ENCODE results near the gene CCDC112. TPM values are rescaled to one million over a fixed set of nuclear protein-coding genes. Genes with fewer than 3 reads are reported as not detected.

CCDC112 gene
- total and polyA plus RNA-seq, 2 of the 13 experiments (the other 11 are each of a cell fraction or from before 2014, with no cell fraction given), result 1.1 to 2.8 TPM

DNA sequence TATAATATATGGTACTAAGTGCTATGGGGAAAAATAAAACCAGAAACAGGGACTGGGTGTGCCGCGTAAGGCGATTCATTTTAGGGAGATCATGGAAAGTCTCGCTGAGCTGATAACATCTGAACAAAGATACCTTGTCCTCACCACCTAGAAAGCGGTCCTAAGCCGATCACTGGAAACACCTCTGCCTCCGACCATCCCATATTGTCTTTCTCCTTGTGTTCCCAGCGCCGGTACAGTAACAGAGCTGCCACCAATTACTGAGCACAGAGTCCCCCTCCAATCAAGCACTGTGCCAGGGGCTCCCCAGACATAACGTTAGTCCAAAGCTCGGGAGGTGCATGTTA is 704 bp downstream of the CCDC112 start:
- Histone ChIP-seq H3K27ac (ENCODE audit: extremely low read length, insufficient read depth, low read length) (no peak overlapping the region), H2AFZ (ENCODE audit: low read length) (peak overlapping the region; percentile 86), H3K4me1 (ENCODE audit: insufficient read depth, low read length) (peaks cover 14% of the 10 kb centered on the region), H3K36me3 (replicated peaks in 1 of 2; ENCODE audit: control insufficient read depth in 1 of 2, insufficient read depth in 2 of 2, low read length in 2 of 2) (no peaks in the 10 kb centered on the region), H3K9ac (ENCODE audit: insufficient read depth, low read depth, low read length) (peak overlapping the region; percentile 73), H3K79me2 (ENCODE audit: insufficient read depth, low read length) (no peaks in the 10 kb centered on the region), H4K20me1 (ENCODE audit: insufficient read depth, low read length) (0 out of 2 replicates have a peak, but pooled peaks cover 3% of the 10 kb centered on the region), H3K27me3 (ENCODE audit: control insufficient read depth in 1 of 2, insufficient read depth in 2 of 2, low read length in 2 of 2) (no peaks in the 10 kb centered on the region), H3K4me2 (ENCODE audit: low read depth, low read length) (peak overlapping the region; percentile 99), H3K9me3 (ENCODE audit: low read length) (no peaks in the 10 kb centered on the region), H3K4me3 (replicated peaks in 1 of 3; ENCODE audit: insufficient read depth in 1 of 3, low read depth in 2 of 3, low read length in 3 of 3) (peak overlapping the region; percentile 59 to 82 (median 77))
- ChIA-PET CTCF (ENCODE audit: low intra/inter-chr PET ratio, low total read pairs) (no interaction called here), POLR2A (interaction anchor here (1.0 to 1.9 kb wide), 3 partner anchors 34 to 330 kb away, joined by 3 to 8 read pairs (median 7); partner anchors contain the start of genes FEM1C, PGGT1B and TMED7)
- in situ Hi-C loops (cut with HindIII; ENCODE audit: extremely low pct_ligation_motif_present, low pct_unique_long_range_greater_than_20kb) (no loop called here), intact Hi-C loops (cut with micrococcal nuclease; ENCODE audit: unreplicated experiment) (loop anchor here (2.0 to 10.0 kb wide), 2 partner anchors 33 to 539 kb away; partner anchors contain the start of gene PGGT1B)
- ATAC-seq (peak; percentile 60), FAIRE-seq (no peak), DNase-seq (ENCODE audit: low spot score) (no peak)
- BruUV-seq (replicated peaks), result TSS peak; percentile 49
- TF ChIP-seq POGZ (CRISPR knock-in tag; IDR thresholded peaks at IDR 0.05) (no peak), PHF21A (CRISPR knock-in tag; IDR thresholded peaks at IDR 0.05) (no peak), THYN1 (CRISPR knock-in tag; IDR thresholded peaks at IDR 0.05; ENCODE audit: borderline replicate concordance, low read depth) (no peak), ZNF253 (CRISPR knock-in tag; IDR thresholded peaks at IDR 0.05; ENCODE audit: borderline replicate concordance) (no peak)
- TF ChIP-seq, protein P1, sequence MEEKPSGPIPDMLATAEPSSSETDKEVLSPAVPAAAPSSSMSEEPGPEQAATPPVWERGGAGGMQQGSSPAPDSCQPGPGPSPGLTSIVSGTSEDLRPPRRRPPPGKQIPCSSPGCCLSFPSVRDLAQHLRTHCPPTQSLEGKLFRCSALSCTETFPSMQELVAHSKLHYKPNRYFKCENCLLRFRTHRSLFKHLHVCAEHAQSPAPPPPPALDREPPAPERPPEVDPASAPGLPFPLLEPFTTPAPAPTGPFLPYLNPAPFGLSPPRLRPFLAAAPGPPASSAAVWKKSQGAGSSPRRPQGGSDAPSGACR (CRISPR knock-in tag; IDR thresholded peaks at IDR 0.05), result 0 out of 2 replicates have a peak, but pooled peaks have one; percentile 14
- WGBS (ENCODE audit: low lambda C conversion rate), result 20% methylated on average over 11 of the region's 11 CpGs

DNA sequence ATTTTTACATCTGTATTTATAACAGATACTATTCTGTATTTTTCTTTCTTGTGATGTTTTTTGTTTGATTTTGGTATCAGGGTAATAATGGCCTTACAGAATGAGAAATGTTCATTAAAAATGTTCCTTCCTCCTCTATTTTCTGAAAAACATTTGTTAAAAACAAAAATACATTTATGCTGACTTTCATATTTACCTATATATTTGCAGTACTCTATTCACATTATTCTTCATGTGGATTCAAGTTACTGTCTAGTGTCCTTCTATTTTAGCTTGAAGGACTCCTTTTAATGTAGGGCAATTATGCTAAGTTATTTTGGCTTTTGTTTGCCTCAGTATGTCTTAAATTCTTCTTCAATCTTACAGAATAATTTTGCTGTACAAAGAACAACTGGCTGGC is 5.1 kb downstream of the CCDC112 start:
- Histone ChIP-seq H2AFZ (ENCODE audit: low read length) (no peak overlapping the region), H3K27ac (ENCODE audit: extremely low read length, insufficient read depth, low read length) (no peak overlapping the region), H3K36me3 (replicated peaks in 1 of 2; ENCODE audit: control insufficient read depth in 1 of 2, insufficient read depth in 2 of 2, low read length in 2 of 2) (no peaks in the 10 kb centered on the region), H3K9ac (ENCODE audit: insufficient read depth, low read depth, low read length) (no peak overlapping the region), H3K4me1 (ENCODE audit: insufficient read depth, low read length) (peaks cover 14% of the 10 kb centered on the region), H3K79me2 (ENCODE audit: insufficient read depth, low read length) (no peaks in the 10 kb centered on the region), H3K4me3 (replicated peaks in 1 of 3; ENCODE audit: insufficient read depth in 1 of 3, low read depth in 2 of 3, low read length in 3 of 3) (no peak overlapping the region), H3K9me3 (ENCODE audit: low read length) (no peaks in the 10 kb centered on the region), H4K20me1 (ENCODE audit: insufficient read depth, low read length) (no peaks in the 10 kb centered on the region), H3K4me2 (ENCODE audit: low read depth, low read length) (no peak overlapping the region), H3K27me3 (ENCODE audit: control insufficient read depth in 1 of 2, insufficient read depth in 2 of 2, low read length in 2 of 2) (no peaks in the 10 kb centered on the region)
- no peak for DNase-seq (ENCODE audit: low spot score)
- BruUV-seq (replicated peaks), result no TSS peak
- in situ Hi-C loops (cut with HindIII; ENCODE audit: extremely low pct_ligation_motif_present, low pct_unique_long_range_greater_than_20kb) (no loop called here), intact Hi-C loops (cut with micrococcal nuclease; ENCODE audit: unreplicated experiment) (loop anchor here (10.0 kb wide), 1 partner anchor 543 kb away; no protein-coding TSS in a partner anchor)
- no peak for FAIRE-seq
- ChIA-PET CTCF (ENCODE audit: low intra/inter-chr PET ratio, low total read pairs) (no interaction called here), POLR2A (no interaction called here)
- ATAC-seq, result no peak
- TF ChIP-seq MAFK (conservative IDR thresholded peaks at IDR 0.05 in 1 of 2, IDR thresholded peaks at IDR 0.05 in 1 of 2; ENCODE audit: low read length in 2 of 2) (peak; percentile 39 to 50; a peak in 2 of 4 replicates), ARID2 (CRISPR knock-in tag; IDR thresholded peaks at IDR 0.05; ENCODE audit: borderline replicate concordance) (no peak), SRSF9 (IDR thresholded peaks at IDR 0.05; ENCODE audit: borderline replicate concordance, insufficient read depth, low read depth, low read length, poor library complexity, severe bottlenecking) (no peak), HNRNPUL1 (IDR thresholded peaks at IDR 0.05; ENCODE audit: low read depth, low read length) (no peak), NPAS2 (CRISPR knock-in tag; IDR thresholded peaks at IDR 0.05; ENCODE audit: borderline replicate concordance) (no peak), RORA (CRISPR knock-in tag; IDR thresholded peaks at IDR 0.05) (no peak), ZNF761 (CRISPR knock-in tag; conservative IDR thresholded peaks at IDR 0.05) (no peak), JUN (CRISPR knock-in tag; IDR thresholded peaks at IDR 0.05) (no peak), NR2F1 (CRISPR knock-in tag; IDR thresholded peaks at IDR 0.05) (no peak), ZNF264 (CRISPR knock-in tag; IDR thresholded peaks at IDR 0.05) (no peak), MAFF (IDR thresholded peaks at IDR 0.05; ENCODE audit: low read depth, low read length) (peak; percentile 30; the same call in 1 of the 2 replicates), ZBTB20 (CRISPR knock-in tag; IDR thresholded peaks at IDR 0.05; ENCODE audit: borderline replicate concordance, low read depth) (no peak)
- TF ChIP-seq, protein P2, sequence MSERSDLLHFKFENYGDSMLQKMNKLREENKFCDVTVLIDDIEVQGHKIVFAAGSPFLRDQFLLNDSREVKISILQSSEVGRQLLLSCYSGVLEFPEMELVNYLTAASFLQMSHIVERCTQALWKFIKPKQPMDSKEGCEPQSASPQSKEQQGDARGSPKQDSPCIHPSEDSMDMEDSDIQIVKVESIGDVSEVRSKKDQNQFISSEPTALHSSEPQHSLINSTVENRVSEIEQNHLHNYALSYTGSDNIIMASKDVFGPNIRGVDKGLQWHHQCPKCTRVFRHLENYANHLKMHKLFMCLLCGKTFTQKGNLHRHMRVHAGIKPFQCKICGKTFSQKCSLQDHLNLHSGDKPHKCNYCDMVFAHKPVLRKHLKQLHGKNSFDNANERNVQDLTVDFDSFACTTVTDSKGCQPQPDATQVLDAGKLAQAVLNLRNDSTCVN (CRISPR knock-in tag; IDR thresholded peaks at IDR 0.05; ENCODE audit: borderline replicate concordance), result no peak
